ENCODE data around the gene TMEM120B.
"Not testable (repeated sequence)": the region's sequence is repeated elsewhere in the genome, so short reads cannot be mapped to it uniquely, and the experiment has no call there.

Gene TMEM120B

DNA sequence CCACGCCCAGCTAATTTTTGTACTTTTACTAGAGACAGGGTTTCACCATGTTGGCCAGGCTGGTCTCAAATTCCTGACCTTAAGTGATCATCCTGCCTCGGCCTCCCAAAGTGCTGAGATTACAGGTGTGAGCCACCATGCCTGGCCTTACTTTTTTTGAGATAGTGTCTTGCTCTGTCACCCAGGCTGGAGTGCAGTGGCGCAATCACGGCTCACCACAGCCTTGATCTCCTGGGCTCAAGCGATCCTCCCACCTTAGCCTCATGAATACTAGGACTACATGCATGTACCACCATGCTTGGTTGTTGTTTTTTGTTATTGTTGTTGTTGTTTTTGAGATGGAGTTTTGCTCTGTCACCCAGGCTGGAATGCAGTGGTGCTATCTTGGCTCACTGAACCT lies 33.0 kb downstream of the TMEM120B start:
- not testable (repeated sequence) for DNase-seq (ENCODE audit: low read depth, low spot score)

DNA sequence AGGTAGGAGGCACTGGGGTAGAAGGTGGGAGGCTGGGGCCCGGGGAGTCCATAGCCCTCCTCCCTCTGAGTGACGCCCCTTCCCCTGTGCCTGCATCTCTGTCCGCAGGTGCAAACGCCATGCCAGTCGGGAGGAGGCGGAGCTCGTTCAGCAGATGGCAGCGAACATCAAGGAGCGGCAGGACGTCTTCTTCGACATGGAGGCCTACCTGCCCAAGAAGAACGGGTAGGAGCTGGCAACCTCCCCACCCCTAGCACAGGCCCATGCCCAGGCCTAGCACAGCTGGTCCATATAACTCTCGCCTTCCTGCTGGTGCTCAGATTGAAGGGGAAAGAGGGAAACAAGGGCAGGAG lies 35.6 kb downstream of the TMEM120B start:
- DNase-seq (ENCODE audit: low read depth, low spot score), result peak; percentile 18

DNA sequence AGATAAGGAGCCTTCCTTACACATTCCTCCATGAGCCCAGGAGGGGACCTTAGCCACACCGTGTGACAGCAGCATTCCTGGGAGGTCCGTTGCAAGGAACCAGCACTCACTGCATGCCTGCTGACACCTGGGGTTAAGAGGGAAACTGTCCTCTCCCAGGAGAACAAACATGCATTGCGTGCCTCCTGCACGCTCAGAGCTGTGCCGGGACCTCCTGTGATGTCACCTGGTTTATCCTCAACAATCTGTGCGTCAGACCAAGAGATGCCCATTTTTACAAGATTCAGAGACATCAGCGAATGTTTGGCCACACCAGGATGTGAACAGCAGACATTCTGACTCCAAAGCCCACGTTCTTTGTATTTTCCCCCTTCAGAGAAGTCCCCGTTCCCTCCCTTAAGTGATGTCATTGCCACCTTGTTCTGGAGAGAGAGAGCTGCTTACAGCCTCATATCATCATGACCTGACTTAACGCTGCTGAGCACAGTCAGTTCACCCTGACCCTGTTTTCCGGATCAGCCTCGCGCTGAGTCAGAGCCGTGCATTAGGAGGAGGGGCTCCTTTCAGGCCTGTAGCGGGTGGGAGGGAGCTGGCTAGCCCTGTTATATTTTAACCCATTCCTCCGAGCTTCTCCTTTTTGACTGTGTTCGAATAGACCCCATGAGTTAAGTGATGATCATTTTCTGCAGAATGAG lies 36.2 kb downstream of the TMEM120B start:
- DNase-seq (ENCODE audit: low read depth, low spot score), result peak; percentile 75

DNA sequence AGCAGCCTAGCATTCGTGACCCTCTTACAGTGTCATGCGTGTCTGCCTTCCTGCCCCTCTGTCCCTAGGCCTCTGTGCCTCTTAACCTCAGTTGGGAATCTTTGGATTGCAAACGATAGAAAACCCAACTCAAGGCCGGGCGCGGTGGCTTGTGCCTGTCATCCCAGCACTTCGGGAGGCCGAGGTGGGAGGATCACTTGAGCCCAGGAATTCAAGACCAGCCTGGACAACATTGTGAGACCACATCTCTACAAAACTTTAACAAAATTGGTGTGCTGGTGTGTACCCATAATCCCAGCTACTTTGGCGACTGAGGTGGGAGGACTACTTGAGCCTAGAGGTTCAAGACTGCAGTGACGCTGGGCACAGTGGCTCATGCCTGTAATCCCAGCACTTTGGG lies 36.7 kb downstream of the TMEM120B start:
- DNase-seq (ENCODE audit: low read depth, low spot score), result no peak

DNA sequence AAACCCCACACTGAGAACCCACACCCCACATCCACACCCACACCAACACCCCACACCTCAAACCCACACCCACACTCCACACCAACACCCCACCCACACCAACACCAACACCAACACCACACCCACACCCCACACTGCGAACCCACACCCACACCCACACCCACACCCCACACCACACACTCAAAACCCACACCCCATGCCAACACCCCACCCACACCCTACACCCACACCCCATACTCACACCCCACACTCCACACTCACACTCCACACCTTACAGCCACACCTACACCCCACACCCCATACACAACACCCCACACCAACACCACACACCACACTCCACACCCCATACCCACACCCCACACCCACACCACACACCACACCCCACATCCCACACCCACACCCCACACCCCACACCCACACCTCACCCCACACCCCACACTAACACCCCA lies 38.0 kb downstream of the TMEM120B start:
- DNase-seq (ENCODE audit: low read depth, low spot score), result no peak

DNA sequence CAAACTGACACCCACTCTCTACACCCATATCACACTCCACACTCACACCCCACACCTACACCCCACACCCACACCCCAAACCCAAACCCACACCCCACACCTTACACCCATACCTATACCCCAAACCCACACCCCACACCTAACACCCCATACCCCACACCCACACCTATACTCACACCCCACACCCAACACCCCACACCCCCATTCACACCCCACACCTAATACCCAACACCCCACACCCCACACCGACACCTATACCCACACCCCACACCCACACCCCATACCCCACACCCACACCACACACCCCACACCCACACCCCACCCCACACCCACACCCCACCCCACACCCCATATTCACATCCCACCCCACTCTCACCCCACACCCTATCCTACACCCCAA lies 38.5 kb downstream of the TMEM120B start:
- no peak for DNase-seq (ENCODE audit: low read depth, low spot score)

DNA sequence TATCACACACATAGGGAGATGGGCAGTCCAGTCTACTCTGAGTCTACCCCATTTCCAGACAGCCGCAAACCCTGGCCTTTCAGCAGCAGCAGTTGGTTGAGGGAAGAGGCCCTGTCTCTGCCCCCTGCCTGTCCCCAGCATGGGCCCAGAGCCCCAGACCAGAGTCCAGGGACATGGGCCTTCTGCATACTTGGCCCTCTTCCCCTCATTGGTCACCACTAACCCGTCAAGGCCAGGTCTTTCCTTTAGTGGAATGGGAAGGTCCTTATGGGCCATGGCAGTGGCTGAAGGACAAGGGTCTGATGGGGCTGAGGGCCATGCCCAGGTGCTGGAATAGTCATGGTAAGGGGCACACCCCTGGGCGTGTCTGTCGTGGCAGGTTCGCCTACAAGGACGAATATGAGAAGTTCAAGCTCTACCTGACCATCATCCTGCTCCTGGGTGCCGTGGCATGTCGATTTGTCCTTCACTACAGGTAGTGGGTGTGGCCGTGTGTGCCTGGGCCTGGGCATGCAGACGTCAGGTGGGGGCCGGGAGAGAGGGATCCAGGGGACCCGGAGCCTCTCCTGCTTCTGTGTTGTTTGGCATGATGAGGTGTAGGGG lies 39.3 kb downstream of the TMEM120B start:
- DNase-seq (ENCODE audit: low read depth, low spot score), result no peak

DNA sequence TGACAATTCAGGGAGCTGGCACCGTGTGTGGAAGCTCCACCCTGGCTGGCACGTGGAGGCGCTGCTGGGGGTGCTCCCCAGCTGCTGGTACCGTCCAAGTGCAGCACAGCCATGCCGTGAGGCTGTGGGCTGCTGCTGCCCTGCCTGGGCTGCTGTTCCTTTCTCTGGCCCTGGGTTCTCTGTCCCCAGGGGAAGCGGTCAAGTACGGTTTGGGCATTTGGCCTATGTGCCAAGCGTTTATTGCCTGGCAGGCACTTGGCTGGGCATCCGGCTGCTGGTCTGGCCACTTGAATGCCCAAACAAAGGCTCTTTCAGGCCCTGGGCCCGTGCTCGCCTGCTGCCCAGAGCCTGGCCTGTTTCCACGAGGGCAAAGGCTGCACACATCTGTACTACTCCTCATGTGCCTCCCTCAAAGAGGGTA lies 41.3 kb downstream of the TMEM120B start:
- peak; percentile 30 for DNase-seq (ENCODE audit: low read depth, low spot score)

DNA sequence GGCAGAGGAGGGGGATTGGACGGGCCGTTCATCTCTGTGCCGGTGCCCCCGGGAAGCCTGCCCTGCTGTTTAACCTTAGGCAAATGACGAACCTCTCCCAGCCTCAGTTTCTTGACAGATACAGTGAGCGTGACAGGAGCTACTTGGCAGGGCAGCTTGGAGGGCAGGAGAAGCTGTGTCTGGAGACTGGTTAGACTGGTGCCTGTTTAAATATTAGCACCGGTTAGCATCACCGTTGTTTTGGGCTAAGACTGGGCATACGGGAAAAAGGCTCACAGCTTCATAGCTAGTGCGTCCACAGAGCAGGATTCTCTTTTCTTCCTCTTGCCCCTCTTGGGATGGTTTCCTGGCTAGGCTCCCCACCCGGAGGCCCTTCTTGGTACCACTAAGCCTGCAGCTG lies 42.3 kb downstream of the TMEM120B start:
- DNase-seq (ENCODE audit: low read depth, low spot score), result no peak

DNA sequence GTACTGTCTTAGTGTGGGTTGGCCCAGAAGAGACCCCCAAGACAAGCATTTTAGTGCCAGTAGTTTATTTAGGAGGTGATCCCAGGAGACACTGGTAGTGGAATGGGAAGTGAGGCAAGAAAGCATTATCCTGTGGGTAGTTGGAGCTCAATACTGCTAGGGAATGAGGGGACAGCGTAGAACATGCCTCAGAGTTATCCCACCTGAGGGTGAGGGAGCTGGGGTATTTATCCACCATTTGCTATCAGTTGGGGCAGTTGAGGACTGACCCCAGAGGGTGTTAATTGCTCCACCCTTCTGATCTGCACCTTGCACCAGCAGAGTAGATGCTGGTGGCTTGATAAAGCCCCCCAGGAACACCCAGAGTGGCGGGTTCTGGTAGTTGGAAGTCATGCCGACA lies 43.0 kb downstream of the TMEM120B start:
- no peak for DNase-seq (ENCODE audit: low read depth, low spot score)

DNA sequence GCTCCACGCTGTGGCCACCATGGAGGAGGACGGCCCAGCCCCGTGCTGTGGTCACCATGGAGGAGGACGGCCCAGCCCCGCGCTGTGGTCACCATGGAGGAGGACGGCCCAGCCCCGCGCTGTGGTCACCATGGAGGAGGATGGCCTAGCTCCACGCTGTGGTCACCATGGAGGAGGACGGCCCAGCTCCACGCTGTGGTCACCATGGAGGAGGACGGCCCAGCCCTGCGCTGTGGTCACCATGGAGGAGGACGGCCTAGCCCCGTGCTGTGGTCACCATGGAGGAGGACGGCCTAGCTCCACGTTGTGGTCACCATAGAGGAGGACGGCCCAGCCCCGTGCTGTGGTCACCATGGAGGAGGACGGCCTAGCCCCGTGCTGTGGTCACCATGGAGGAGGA lies 46.0 kb downstream of the TMEM120B start:
- not testable (repeated sequence) for DNase-seq (ENCODE audit: low read depth, low spot score)

DNA sequence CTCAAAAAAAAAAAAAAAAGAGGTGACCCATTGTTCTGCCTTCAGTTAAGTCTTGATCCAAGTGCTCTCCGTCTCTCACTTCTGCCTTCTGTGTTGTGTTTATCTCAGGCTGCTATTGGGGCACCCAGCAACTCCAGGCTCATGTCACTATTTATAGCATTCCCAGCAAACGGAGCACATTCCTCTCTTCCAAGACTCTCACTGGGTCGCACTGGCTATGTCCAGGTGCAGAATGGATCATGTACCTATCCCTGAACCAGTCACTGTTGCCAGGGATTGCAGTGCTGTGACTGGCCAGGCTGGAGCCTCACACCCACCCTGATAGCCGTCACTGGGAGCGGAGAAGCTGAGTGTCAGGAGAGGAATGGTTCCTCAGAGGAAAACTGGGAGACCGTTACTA lies 49.7 kb downstream of the TMEM120B start:
- DNase-seq (ENCODE audit: low read depth, low spot score), result peak; percentile 40

DNA sequence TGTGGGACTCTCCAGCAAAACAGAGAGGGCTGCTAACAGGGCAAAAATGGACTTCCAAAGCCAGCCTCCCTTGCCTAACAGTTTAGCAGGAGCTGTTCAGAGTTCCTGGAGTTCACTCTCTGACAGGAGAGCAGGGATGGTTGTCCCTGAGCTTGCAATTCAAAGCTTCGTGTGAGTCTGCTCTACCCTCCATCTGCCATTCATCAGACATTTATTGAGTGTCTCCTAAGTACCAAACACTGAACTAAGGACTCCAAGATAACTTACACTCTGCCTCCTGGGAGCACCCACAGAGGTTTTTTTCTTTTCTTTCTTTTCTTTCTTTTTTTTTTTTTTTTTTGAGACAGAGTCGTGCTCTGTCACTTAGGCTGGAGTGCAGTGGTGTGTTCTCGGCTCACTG lies 52.3 kb downstream of the TMEM120B start:
- DNase-seq (ENCODE audit: low read depth, low spot score), result no peak

DNA sequence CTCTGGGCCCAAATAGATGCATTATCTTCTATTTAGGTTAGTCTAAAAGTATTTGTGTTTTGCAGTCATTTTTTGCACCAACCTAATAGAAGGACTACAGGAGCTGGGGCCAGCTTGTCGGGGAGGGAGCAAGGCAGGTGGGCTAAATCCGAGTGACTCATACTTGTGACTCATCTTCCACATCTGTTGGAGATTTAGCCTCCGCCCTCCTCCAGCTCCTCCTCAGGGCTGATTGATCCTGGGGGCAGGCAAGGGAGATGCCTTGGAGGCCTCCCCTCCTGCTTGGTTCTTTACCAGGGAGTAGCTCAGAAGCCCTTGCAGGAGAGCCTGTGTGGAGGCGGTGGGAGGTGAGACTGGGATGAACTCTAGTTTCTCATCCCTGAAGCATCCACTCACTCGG lies 53.0 kb downstream of the TMEM120B start:
- peak; percentile 74 for DNase-seq (ENCODE audit: low read depth, low spot score)

DNA sequence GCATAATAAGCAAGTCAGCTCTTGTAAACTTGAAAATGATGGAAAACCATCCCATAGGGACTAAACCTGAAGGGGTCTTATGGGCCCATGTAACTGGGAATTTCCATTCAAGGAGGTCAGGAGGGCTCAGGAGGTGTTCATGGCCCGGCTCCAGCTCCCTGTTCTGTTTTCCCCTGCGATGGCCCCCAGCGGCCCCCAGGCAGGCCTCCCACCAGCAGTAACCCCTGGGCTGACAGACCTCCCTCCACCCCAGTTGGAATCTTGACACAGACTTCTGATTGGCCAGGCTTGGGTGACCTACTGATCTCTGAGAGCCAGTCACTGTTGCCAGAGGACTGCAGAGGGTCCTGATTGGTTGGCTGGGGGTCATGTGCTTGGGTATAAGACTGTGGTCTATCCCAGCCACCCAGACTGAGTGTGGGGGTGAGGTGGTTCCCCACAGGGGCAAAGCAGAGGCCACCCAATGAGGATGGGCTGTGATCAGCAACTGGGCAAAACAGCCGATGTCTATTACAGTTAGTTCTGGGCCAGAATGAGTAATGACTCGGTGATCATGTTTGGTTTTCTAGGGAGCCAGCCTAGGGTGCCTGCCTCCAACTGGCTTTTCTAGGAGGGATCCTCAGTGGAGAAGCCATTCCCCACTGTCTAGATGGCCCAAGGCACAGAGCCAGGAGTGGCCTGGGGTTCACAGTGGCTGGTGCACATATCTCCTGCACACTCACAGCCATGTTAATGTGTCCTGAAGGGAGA lies 53.9 kb downstream of the TMEM120B start:
- no peak for DNase-seq (ENCODE audit: low read depth, low spot score)

DNA sequence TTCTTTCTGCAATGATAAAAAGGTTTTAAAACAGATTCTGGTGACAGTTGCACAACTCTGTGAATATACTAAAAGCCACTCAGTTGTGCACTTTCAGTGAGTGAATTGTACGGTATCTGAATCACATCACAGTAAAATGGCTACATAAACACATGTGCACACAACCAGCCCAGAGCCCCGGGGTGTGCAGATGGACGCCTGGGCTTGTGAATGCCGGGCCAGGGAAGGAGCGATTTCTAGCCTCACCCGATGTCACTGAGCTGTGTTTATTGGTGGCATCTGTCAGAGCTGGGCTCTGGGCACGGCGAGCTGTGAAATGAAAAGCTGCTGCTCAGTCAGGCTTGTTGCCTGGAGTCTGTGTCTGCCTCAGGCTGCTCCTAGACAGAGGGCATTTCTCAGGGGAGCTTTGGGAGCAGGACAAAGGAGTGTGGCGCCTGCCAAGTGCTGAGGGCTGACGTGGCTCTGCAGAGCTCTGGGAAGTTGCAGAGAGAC lies 55.0 kb downstream of the TMEM120B start:
- DNase-seq (ENCODE audit: low read depth, low spot score), result peak; percentile 93

DNA sequence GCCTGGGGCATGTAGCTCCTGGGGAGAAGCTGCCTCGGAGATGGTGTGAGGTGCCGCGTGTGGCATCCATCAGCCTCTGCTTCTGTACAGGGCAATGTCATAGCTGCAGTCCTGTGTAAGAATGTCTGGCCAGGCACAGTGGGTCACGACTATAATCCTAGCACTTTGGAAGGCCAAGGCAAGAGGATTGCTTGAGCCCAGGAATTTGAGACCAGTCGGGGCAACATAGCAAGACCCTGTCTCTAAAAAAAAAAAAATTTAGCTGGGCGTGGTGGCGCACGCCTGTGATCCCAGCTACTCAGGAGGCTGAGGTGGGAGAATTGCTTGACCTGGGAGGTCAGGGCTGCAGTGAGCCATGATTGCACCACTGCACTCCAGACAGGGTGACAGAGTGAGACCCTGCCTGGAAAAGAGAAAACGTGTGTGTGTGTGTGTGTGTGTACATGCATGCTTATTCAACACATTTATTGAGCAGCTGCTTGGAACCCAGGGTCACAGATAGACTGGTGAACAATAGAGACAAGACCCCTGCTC lies 56.8 kb downstream of the TMEM120B start:
- DNase-seq (ENCODE audit: low read depth, low spot score), result no peak

DNA sequence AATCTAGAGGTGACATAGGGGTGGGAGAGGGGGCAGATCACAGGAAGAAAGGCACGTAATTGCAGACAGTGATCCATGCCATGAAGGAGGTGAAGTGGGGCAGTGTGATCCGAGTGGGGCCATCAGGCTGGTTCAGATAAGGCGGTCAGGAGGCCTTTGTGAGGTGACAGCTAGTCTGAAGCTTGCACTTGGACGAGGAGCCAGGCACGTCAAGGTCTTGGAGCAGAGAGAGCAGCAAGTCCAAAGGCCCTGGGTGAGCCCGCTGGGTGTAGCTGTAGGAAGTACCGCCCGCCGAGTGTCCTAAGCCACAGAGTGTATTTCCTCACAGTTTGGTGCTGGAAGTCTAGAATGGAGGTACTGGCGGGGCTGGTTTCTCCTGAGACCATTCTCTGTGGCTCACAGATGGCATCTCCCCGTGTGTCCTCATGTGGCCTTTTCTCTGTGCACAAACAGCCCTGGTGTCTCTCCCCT lies 57.3 kb downstream of the TMEM120B start:
- DNase-seq (ENCODE audit: low read depth, low spot score), result no peak

DNA sequence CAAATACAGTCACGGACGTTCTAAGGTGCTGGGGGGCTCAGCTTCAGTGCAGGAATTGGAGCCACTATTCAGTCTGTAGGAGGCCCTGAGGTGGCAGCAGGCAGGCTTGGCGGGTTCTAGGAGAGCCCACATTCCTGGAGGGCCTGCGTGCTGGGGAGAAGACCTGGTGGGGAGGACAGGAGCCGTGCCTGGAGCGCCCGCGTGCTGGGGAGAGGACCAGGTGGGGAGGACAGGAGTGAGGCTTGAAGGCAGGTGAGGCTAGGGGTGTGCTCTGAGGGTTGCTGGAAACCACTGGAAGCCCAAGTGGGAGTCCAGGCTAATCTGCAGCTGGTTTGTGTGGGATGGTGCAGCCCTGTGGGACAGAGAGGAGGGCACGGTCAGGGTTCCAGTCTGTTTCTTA lies 57.8 kb downstream of the TMEM120B start:
- no peak for DNase-seq (ENCODE audit: low read depth, low spot score)

DNA sequence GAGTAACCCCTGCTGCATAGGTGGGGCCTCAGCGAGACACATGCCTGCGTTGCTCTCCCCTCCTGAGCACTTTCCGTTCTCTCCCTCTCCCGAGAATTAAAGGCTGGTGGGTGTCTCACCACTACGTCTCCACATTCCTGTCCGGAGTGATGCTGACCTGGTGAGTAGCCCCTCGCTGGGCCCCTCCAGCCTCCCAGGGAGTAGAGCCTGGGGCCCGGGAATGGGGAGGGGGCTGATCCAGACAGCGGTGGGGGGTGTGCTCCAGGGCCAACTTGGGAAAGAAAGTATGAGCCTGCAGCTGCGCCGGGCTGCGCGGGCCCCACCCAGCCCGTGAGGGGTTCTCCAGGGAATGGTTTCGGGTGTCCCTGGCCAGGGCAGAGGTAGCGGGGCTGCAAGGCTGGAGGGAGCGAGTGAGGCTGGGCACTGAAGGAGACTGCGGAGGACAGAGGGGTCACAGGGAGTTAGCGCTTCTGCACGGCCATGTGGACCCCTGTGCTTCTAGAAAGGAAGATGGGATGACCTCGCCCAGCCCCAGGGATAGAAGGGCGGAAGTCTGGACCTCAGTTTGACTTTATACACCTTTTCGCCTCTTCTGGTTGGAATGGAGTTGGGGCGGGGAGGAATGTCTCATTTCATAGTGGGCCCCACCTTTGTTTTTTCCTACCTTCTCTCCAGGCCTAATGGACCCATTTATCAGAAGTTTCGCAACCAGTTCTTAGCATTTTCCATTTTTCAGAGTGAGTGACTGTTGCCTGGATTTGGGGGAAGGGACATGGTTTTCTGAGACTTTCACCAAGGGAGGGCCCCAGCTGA lies 58.5 kb downstream of the TMEM120B start:
- no peak for DNase-seq (ENCODE audit: low read depth, low spot score)

DNA sequence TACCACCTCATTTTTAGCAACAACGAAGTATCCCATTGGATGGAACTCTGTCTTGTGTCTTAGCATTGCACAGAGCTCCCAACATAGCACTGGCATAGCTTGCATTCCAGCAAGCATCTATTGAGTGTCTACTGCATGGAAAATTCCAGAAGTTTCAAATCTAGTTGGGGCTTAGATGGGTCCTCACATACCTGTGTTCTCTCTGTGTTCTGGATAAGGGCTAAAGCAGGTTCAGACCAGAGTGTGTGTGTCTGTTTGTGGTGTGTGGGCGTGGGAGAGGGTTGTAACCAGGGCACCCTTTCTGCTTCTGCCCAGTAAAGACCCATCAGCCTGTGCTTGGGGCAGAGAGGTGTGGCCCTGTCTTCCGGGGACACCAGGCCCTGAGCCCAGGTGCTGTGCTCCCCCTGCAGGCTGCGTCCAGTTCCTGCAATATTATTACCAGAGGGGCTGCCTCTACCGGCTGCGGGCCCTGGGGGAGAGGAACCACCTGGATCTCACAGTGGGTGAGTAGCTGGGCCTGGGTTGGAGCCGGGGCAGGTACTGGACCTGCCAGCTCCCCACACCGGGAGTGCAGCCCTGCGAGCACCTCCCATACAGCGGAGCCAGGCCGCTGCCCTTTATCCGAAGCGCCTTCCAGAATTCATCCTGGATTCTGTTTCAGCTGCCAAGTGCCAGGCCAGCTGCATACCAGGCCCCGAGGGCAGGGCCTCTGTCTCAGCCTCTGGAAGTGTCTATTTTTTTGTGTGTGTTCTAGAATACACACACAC lies 60.6 kb downstream of the TMEM120B start:
- peak; percentile 83 for DNase-seq (ENCODE audit: low read depth, low spot score)

Measured in astrocyte of the hippocampus (primary cell).